SK-N-SH treated with all-trans-retinoic acid at 6 μM for 48 hours (cell line): ENCODE results near the gene ALDH3B2.
A peak's percentile ranks its signal among the peaks of the same experiment; 100 is the strongest.

Experiments used
- ATAC-seq: fragments of 200-7000 bp; cut with Tn5 transposase; 3 replicates; pipeline ENCODE4 v1.9.1; 2020; ENCODE audit warnings: mild to moderate bottlenecking, moderate library complexity
- ARNTL ChIP-seq: fragments of 450-650 bp; formaldehyde crosslinking; IDR thresholded peaks from 2 replicates; pipeline ENCODE4 v1.5.0; 2020; ENCODE audit warnings: low read depth, mild to moderate bottlenecking, moderate library complexity, borderline replicate concordance
- BACH2 ChIP-seq: fragments of 250-450 bp; sonication (Bioruptor Pico); IDR thresholded peaks from 2 replicates; pipeline ENCODE4 v1.9.0; 2021; ENCODE audit warnings: mild to moderate bottlenecking, borderline replicate concordance
- CSDC2 ChIP-seq: fragments of 250-450 bp; sonication (Bioruptor Pico); IDR thresholded peaks from 2 replicates; pipeline ENCODE4 v1.5.0; 2020; ENCODE audit warnings: mild to moderate bottlenecking, moderate library complexity
- ESRRG ChIP-seq: fragments of 250-450 bp; sonication (Bioruptor Pico); IDR thresholded peaks from 2 replicates; pipeline ENCODE4 v1.6.1; 2021; ENCODE audit warnings: mild to moderate bottlenecking
- GLIS3 ChIP-seq: fragments of 250-450 bp; sonication (Bioruptor Pico); IDR thresholded peaks from 2 replicates; pipeline ENCODE4 v1.5.0; 2020; ENCODE audit warnings: mild to moderate bottlenecking, moderate library complexity
- ISL1 ChIP-seq: fragments of 250-450 bp; sonication (Bioruptor Pico); IDR thresholded peaks from 2 replicates; pipeline ENCODE4 v2.1.2; 2022; ENCODE audit warnings: mild to moderate bottlenecking, moderate library complexity
- POU6F1 ChIP-seq: fragments of 250-450 bp; sonication (Bioruptor Pico); IDR thresholded peaks from 2 replicates; pipeline ENCODE4 v1.8.0; 2021; ENCODE audit warnings: low read depth, mild to moderate bottlenecking, moderate library complexity, borderline replicate concordance
- PPARA ChIP-seq: fragments of 250-450 bp; sonication (Bioruptor Pico); IDR thresholded peaks from 2 replicates; pipeline ENCODE4 v1.5.0; 2020; ENCODE audit warnings: mild to moderate bottlenecking, borderline replicate concordance
- RARB ChIP-seq: fragments of 250-450 bp; sonication (Bioruptor Pico); IDR thresholded peaks from 2 replicates; pipeline ENCODE4 v1.8.0; 2021; ENCODE audit warnings: mild to moderate bottlenecking, moderate library complexity
- SNAI2 ChIP-seq: fragments of 250-450 bp; sonication (Bioruptor Pico); IDR thresholded peaks from 2 replicates; pipeline ENCODE4 v1.5.0; 2020; ENCODE audit warnings: mild to moderate bottlenecking, moderate library complexity
- TCF4 ChIP-seq: fragments of 250-450 bp; sonication (Bioruptor Pico); IDR thresholded peaks from 2 replicates; pipeline ENCODE4 v1.8.0; 2021; ENCODE audit warnings: mild to moderate bottlenecking, moderate library complexity, borderline replicate concordance
- ZC3H10 ChIP-seq: fragments of 250-450 bp; sonication (Bioruptor Pico); IDR thresholded peaks from 2 replicates; pipeline ENCODE4 v1.5.1; 2021; ENCODE audit warnings: mild to moderate bottlenecking, moderate library complexity
- ZFP3 ChIP-seq: fragments of 250-450 bp; sonication (Bioruptor Pico); IDR thresholded peaks from 2 replicates; pipeline ENCODE4 v1.5.0; 2020; ENCODE audit warnings: mild to moderate bottlenecking, moderate library complexity
- ZFP30 ChIP-seq: fragments of 450-650 bp; formaldehyde crosslinking; IDR thresholded peaks from 2 replicates; pipeline ENCODE4 v1.5.0; 2022; ENCODE audit warnings: mild to moderate bottlenecking, moderate library complexity
- ZNF565 ChIP-seq: fragments of 450-650 bp; formaldehyde crosslinking; conservative IDR thresholded peaks from 2 replicates; pipeline ENCODE4 v1.5.0; 2020; ENCODE audit warnings: low read depth, mild to moderate bottlenecking, moderate library complexity
- ZNF8 ChIP-seq: fragments of 450-650 bp; formaldehyde crosslinking; IDR thresholded peaks from 2 replicates; pipeline ENCODE4 v1.5.0; 2020; ENCODE audit warnings: mild to moderate bottlenecking, moderate library complexity
- TF ChIP-seq, protein P1 (sequence below): fragments of 250-450 bp; sonication (Bioruptor Pico); IDR thresholded peaks from 2 replicates; pipeline ENCODE4 v1.5.1; 2020; ENCODE audit warnings: low read depth, mild to moderate bottlenecking, moderate library complexity
- TF ChIP-seq, protein P2 (sequence below): fragments of 250-450 bp; sonication (Bioruptor Pico); IDR thresholded peaks from 2 replicates; pipeline ENCODE4 v1.8.0; 2020; ENCODE audit warnings: mild to moderate bottlenecking, moderate library complexity, borderline replicate concordance
- TF ChIP-seq, protein P3 (sequence below): fragments of 250-450 bp; sonication (Bioruptor Pico); IDR thresholded peaks from 2 replicates; pipeline ENCODE4 v1.5.1; 2021; ENCODE audit warnings: mild to moderate bottlenecking, moderate library complexity

ALDH3B2 gene

GRCh38 chr11:67615728-67616430, 58.5 kb downstream of the ALDH3B2 start:
- TF ChIP-seq CSDC2 (CRISPR knock-in tag) (no peak), POU6F1 (CRISPR knock-in tag) (no peak), ISL1 (no peak), ZC3H10 (no peak), BACH2 (CRISPR knock-in tag) (no peak), PPARA (CRISPR knock-in tag) (no peak)
- TF ChIP-seq, protein P1, sequence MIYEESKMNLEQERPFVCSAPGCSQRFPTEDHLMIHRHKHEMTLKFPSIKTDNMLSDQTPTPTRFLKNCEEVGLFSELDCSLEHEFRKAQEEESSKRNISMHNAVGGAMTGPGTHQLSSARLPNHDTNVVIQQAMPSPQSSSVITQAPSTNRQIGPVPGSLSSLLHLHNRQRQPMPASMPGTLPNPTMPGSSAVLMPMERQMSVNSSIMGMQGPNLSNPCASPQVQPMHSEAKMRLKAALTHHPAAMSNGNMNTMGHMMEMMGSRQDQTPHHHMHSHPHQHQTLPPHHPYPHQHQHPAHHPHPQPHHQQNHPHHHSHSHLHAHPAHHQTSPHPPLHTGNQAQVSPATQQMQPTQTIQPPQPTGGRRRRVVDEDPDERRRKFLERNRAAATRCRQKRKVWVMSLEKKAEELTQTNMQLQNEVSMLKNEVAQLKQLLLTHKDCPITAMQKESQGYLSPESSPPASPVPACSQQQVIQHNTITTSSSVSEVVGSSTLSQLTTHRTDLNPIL (CRISPR knock-in tag): no peak
- TF ChIP-seq, protein P2, sequence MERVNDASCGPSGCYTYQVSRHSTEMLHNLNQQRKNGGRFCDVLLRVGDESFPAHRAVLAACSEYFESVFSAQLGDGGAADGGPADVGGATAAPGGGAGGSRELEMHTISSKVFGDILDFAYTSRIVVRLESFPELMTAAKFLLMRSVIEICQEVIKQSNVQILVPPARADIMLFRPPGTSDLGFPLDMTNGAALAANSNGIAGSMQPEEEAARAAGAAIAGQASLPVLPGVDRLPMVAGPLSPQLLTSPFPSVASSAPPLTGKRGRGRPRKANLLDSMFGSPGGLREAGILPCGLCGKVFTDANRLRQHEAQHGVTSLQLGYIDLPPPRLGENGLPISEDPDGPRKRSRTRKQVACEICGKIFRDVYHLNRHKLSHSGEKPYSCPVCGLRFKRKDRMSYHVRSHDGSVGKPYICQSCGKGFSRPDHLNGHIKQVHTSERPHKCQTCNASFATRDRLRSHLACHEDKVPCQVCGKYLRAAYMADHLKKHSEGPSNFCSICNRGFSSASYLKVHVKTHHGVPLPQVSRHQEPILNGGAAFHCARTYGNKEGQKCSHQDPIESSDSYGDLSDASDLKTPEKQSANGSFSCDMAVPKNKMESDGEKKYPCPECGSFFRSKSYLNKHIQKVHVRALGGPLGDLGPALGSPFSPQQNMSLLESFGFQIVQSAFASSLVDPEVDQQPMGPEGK (CRISPR knock-in tag): no peak
- ATAC-seq: peak; percentile 5; the same call in 2 of the 3 replicates

GRCh38 chr11:67614730-67615714, 59.4 kb downstream of the ALDH3B2 start:
- ATAC-seq: peak; percentile 78
- TF ChIP-seq ZFP3 (CRISPR knock-in tag) (no peak), ZNF8 (no peak), CSDC2 (CRISPR knock-in tag) (no peak), ESRRG (CRISPR knock-in tag) (no peak), TCF4 (CRISPR knock-in tag) (no peak), ZNF565 (CRISPR knock-in tag) (no peak), GLIS3 (CRISPR knock-in tag) (no peak)
- TF ChIP-seq, protein P1 (CRISPR knock-in tag): no peak

DNA sequence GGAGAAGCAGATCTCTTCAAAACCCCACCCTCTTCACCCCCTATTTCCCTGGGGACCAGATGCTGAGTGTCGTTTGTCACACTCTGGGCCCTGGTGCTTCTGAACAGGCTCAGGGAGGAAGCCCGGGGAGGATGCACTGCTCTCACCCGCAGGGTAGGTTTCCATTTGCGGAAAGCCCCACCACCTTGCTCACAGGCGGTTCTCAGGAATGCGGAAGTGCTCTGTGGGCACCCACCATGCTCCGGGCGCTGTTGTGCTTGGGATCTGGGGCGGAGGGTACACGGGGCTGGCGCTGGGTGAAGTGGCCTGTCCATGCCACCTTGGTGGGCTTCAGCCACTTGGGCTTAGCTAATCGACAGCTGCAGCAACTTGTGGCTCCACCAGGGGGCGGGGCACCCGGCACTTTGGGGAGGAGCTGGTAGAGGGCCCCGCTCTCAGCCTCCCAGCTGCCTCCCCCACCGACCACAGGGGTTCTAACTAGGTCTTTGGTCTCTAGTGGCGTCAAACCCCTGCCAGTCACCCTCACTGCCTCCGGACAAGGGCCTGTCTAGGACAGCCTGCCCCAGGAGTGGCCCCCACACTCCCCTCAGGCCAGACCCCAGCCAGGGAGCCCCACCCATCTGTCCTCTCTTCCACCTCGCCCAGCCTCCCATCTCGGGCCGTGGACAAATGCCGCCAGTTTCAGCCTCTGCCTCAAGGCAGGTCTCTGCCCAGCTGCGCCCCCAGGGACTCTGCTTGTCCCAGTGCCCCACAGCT, 60.3 kb downstream of the ALDH3B2 start:
- ATAC-seq: peak; percentile 81
- no peak for TF ChIP-seq ZFP30
- TF ChIP-seq, protein P3, sequence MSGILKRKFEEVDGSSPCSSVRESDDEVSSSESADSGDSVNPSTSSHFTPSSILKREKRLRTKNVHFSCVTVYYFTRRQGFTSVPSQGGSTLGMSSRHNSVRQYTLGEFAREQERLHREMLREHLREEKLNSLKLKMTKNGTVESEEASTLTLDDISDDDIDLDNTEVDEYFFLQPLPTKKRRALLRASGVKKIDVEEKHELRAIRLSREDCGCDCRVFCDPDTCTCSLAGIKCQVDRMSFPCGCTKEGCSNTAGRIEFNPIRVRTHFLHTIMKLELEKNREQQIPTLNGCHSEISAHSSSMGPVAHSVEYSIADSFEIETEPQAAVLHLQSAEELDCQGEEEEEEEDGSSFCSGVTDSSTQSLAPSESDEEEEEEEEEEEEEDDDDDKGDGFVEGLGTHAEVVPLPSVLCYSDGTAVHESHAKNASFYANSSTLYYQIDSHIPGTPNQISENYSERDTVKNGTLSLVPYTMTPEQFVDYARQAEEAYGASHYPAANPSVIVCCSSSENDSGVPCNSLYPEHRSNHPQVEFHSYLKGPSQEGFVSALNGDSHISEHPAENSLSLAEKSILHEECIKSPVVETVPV (CRISPR knock-in tag): no peak

DNA sequence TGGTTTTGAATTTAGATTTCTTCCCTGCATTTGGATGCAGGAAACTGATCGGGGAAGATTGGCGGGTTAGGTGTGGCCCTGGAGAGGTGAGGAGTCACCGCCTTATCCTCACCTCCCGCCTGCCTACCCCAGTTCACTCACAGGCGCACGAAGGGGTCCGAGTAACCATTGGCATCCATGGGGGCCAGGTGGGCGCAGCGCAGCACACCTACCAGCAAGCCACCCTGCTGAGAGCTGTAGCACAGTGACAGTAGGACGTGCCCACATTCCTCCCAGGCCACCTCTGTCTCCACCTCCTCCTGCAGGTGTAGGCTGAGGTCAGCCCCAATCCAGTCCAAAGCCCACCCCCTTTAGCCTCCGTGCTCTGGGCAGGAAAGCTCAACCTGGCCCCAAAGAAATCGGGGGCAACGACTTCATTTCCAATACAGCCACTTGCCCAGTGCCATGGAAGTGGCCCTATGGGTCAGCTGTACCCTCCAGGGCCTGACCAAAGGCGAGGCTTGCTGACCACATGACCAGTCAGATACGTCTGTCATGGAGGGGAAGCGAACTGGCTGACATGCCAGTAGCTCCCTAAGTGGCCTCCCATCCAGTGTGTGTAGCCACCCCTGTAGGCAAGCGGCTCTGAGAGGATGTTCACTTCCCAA, 61.0 kb downstream of the ALDH3B2 start:
- no peak; the same call in 2 of the 3 replicates for ATAC-seq
- TF ChIP-seq ARNTL (no peak), ZNF565 (CRISPR knock-in tag) (no peak), CSDC2 (CRISPR knock-in tag) (no peak), GLIS3 (CRISPR knock-in tag) (no peak), BACH2 (CRISPR knock-in tag) (no peak), PPARA (CRISPR knock-in tag) (no peak), SNAI2 (CRISPR knock-in tag) (no peak), POU6F1 (CRISPR knock-in tag) (no peak), ZFP3 (CRISPR knock-in tag) (no peak), RARB (CRISPR knock-in tag) (no peak)
- TF ChIP-seq, protein P2 (CRISPR knock-in tag): no peak
